Fibroblast of the aortic adventitia (primary cell): ENCODE data around the gene LYRM2. TPM values are rescaled to one million over a fixed set of nuclear protein-coding genes. Genes with fewer than 3 reads are reported as not detected.

ENCODE experiments used
- DNase-seq: peaks from one replicate; pipeline ENCODE4 v3.0.0-alpha.2; 2010; ENCODE audit warnings: low read depth
- H3K4me3 ChIP-seq: 2 replicates; pipeline ENCODE4 v1.5.1; 2011; ENCODE audit warnings: low read depth, mild to moderate bottlenecking, control low read depth, low read length, moderate library complexity
- CTCF ChIP-seq: IDR thresholded peaks from 2 replicates; pipeline ENCODE4 v1.5.1; 2011; ENCODE audit warnings: mild to moderate bottlenecking, low read length, control low read depth, inconsistent platforms; ENCODE audit not compliant: insufficient read depth
- total RNA-seq: library from RNA; depleted of rRNA; stranded (reverse); fragments of >200 nt; gene quantifications from 2 replicates; pipeline ENCODE4 v1.2.3, GENCODE V29; 2012; ENCODE audit warnings: low replicate concordance

LYRM2 gene
- total RNA-seq, 1 donor, result 35.5 TPM

DNA sequence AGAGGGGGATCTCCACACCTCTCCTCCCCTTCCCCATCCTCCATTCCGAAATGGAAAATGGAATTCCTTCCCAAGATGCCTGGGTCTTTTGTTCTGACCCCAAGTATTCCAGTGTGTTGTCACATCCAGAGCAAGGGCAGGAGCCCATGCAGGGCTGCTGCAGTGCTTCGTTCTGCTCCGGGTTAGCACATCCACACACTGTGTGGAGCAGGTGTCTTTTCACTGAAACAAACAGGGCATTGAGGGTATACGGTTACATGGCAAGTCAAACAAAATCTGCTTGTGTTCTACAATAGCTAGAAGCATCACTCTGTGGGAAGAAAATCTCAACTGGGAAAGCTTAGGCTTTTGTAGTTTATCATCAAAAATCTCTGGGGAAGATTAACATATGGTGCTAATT, 56.9 kb downstream of the LYRM2 start:
- no peak for TF ChIP-seq CTCF
- DNase-seq, result no peak
- H3K4me3 ChIP-seq, result no peak overlapping the region

DNA sequence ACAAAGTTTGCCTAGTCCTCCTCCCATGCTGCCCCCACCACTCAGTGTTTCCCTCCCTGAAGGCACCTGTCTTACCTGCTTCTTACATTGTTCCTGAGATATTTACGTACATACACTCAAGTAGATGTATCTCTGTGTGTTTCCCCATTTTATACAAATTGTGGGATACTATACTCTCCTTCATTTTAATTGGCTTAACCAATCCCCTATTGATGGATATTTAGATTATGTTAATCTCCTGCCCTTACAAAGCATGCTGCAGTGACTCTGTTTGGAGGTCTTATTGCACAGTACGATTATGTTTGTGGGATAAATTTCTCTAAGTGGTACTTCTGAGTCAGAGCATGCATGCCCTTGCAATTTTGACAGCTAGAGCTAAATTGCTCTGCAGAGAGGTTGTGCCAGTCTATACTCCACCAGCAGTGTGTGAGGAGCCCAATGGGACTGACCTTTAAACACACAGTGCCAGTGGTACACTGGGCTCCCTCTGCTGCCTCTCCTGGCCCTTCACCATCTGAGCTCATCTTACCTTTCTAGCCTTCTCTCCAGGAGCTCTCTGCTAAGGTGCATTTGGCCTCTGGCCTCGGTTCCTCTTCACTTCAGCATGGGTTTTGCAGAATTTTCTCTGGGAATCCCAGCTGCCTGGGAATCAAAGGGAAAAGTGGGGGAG, 57.4 kb downstream of the LYRM2 start:
- TF ChIP-seq CTCF, result no peak
- no peak for DNase-seq

GRCh38 chr6:89575562-89575960, 63.0 kb downstream of the LYRM2 start:
- TF ChIP-seq CTCF, result no peak
- no peak for DNase-seq
- H3K4me3 ChIP-seq, result no peak overlapping the region

More for the DNA sequence above, 57.4 kb downstream of the LYRM2 start:
- H3K4me3 ChIP-seq, result no peak overlapping the region

DNA sequence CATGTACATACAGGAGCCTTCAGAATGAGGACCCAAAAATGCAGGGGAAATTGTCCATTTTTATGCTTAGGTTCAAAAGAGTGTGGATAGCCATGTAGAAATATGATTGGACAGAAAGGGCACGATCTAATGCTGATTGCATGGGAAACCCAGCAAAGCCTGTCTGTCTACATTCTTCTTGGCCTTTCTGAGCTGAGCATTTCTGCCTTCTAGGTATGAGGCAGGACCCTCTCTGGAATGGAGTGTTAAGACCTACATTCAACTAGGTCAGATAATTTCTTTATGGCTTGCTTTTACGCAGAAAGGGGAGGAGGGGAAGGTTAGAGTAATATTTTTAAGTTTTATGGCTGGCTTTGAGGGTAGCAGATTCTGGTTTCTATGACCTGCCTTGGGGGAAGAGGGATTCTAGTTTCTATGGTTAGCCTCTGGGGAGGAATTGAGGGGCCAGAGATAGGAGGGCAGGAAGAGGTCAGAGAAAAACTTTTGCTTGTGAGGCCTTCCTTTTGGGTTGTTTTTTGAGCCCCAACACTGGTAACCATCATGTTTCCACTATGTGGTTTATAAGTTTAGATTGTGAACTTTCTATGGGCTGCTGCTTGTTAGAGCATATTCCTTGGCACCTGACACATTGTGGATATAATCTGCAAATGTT, 63.5 kb downstream of the LYRM2 start:
- TF ChIP-seq CTCF, result no peak
- DNase-seq, result no peak
- H3K4me3 ChIP-seq, result no peak overlapping the region

- TF ChIP-seq CTCF, result no peak
- no peak overlapping the region for H3K4me3 ChIP-seq
- DNase-seq, result no peak
Observed at GRCh38 chr6:89567630-89568390, 70.7 kb downstream of the LYRM2 start.

GRCh38 chr6:89566930-89567629, 71.5 kb downstream of the LYRM2 start:
- DNase-seq, result no peak
- H3K4me3 ChIP-seq, result no peak overlapping the region
- no peak for TF ChIP-seq CTCF
